ENCODE data around the gene SLC4A1AP.
A peak's percentile ranks its signal among the peaks of the same experiment; 100 is the strongest.

Gene SLC4A1AP

GRCh38 chr2:27720004-27720551 lies 56.4 kb downstream of the SLC4A1AP start:
- peak; percentile 34 to 57 for DNase-seq (ENCODE audit: low read depth in 2 of 2)

DNA sequence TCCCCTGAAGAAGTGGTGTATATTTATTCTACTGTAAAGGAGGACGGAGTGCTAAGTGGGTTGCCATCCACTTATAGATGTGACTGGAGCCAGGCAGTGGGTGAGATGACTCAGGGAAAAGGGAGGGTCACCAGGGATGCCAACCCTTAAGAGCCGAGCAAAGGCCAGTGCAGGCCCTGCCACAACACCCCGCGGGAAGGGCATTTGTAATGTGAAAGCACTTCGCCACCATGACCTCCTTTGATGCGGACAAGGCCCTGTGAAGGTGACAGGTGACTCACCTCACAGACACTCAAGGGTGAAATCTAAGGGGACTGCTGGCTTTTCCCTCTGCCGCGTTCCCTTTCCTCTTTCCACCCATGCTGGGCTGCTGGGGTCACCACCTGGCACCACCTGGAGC lies 57.6 kb downstream of the SLC4A1AP start:
- DNase-seq (ENCODE audit: low read depth in 2 of 2) = no peak

DNA sequence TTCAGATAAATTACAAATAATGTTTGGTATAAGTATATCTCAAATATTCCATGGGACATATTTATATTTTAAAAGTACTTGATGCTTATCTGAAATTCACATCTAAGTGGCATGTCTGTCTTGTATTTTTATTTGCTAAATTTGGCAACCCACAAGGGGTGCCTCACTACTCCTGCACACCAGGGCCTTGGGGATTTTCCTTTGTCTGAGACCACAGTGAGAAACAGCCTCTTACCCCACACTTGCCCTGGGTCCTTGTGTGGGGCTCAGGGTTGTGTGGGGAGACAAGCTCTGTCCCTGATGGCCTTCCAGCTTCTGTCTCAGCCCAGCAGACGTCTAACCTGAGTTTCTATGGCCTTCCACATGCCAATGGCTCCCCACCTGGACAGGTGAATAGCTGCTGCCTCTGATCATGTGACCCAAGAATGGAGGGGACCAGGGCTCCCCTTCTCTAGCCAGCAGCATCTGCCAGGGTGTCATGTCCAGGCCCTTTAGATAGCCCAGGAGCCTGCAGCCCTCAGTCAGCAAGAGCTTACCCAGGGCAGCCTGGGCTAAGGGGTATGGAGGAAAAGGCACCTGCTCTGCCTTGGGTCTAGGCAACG lies 58.3 kb downstream of the SLC4A1AP start:
- no peak for DNase-seq (ENCODE audit: low read depth in 2 of 2)

DNA sequence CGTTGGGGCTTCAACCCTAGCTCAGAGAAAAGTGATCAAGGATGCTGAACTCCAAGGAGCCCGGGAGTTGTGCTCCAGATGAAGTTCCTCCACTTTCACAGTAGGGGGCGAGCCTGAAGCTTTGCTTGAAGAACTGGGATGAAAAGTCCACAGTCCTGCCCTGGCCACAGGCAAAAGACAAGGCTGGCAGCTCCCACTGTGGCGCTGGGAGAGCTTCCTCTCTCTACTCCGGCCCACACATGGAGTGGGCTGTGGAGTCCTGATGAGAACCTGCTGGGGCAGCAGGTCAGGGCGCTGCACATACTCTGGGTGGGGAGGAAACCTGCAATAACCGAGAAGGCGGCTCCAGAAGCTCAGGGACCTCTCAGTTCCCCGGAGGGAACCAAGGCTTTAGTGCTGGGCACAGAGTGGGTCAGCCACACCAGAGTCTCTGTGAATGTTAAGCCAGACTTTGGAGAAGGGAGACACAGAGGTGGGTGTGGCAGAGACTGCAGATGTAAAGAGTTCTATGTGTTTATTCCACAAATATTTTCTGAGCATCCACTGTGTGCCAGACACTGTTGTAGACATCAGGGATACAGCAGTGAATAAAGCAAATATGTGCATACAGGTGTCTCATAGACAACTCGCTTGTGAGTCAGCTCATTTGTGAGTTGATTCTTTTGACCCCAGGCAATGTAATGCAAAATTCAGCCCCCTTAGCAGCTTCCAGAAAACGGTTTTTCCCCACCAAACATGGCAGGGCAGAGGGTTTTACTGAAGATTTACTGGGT lies 59.9 kb downstream of the SLC4A1AP start:
- DNase-seq (ENCODE audit: low read depth in 2 of 2) = no peak

DNA sequence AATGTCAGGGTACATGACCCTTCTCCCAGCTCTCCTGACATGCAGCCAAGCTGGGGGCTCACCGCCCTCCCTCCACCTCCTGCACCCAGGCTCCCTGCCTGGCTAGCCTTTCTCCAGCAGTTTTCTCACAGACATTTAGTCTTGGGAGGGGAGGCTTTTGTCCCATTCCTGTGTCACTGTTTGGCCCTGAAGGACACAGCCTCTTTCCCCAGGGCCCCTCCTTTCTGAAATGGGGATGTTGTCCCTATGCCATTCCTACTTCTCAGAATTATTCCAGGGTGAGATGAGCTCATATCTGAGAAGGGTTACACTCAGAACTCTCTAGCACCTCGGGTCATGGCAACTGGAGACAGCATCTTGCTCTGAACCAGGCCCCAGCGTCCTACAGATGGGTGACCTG lies 60.5 kb downstream of the SLC4A1AP start:
- no peak for DNase-seq (ENCODE audit: low read depth in 2 of 2)

GRCh38 chr2:27724905-27725701 lies 61.4 kb downstream of the SLC4A1AP start:
- DNase-seq (ENCODE audit: low read depth in 2 of 2) = no peak

- no peak for DNase-seq (ENCODE audit: low read depth in 2 of 2)
These were observed 63.6 kb downstream of the SLC4A1AP start for GRCh38 chr2:27727257-27727656.

DNA sequence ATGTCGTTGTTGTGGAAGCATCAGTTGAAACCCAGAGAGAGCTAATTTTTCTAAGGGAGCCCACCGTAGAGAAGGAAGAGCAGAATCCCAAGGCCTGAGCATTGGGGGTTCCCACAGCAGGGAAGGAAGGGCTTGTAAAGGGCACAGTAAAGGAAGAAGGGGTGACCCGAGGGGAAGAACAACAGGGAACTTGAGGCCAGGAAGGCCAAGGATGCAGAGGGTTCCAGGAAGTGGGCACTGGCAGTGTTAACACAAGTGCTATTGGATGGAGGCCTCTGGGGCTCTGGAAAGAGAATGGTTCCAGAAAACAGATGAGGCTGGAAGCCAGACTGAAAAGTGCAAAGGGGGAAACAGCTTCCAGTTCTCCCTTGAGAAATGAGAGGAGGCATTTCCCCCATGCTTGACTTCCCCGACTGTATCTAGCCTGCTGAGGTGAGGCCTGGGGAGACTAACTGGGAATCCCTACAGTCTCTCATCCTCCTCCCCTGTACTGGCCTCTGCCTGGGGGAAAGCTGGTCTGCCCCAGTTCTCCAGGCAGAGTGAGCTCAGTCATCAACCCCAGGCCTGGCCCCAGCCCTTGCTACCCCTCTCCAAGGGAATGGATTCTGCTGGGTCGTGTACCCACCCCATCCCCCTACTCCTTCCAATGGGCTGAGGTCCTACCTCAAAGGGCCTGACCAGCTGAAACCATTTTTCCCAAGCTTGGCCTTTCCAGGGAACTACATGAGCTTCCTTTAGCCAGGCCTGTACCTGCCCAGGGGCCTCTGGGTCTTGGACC lies 64.6 kb downstream of the SLC4A1AP start:
- DNase-seq (ENCODE audit: low read depth in 2 of 2) = no peak

DNA sequence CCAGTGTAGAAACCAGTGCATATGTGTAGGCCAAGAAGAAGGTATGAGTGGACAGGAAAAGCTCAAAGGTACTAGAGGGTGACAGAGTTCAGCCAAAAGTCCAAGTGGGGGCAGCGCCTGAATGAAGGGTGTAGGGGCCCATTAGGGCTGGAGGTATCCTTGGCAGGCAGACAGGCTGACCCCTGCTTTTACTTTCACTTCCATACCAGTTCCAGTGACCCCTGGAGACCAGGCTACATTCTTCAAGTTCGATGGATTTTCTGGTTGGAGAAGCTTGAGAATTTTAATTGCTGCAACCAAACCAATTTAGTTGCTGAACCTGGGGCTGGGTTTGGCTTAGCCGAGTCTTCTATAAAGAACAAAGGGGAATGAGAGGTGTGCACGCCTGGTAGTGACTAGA lies 65.5 kb downstream of the SLC4A1AP start:
- no peak for DNase-seq (ENCODE audit: low read depth in 2 of 2)

- no peak for DNase-seq (ENCODE audit: low read depth in 2 of 2)
These were observed 65.9 kb downstream of the SLC4A1AP start for GRCh38 chr2:27729614-27730013.

DNA sequence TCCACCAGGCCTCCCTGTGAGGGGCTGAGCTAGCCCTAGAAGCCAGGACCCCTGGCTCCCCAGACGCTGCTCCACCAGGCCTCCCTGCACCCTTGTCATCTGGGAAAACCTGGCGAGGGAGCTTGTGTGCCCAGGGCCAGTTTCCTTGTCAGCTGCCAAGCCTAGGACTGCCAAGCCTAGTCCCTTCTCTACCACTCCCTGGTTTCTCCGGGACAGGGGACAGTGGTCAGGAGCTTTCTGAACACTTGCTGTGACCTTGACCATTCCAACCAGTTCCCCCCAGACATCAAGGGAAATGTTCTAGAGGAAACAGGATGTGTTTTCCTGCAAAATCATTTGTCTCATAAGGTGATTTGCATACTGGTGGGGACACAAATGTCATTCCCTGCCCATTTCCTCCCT lies 66.6 kb downstream of the SLC4A1AP start:
- DNase-seq (ENCODE audit: low read depth in 2 of 2) = no peak

GRCh38 chr2:27730980-27731691 lies 67.4 kb downstream of the SLC4A1AP start:
- no peak for DNase-seq (ENCODE audit: low read depth in 2 of 2)

DNA sequence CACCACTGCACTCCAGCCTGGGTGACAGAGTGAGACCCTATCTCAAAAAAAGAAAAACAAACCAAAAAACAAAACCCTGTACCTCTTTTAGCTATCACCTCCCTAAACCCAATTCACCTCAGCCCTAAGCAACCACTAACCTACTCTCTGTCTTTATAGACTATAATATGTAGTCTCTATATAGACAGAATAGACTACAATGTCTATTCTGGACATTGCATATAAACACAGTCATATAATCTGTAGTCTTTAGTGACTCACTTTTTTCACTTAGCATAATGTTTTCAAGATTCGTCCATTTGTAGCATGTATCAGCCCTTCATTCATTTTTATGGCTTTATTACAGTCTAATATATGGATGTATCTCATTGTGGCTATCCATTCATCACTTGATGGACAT lies 70.6 kb downstream of the SLC4A1AP start:
- DNase-seq (ENCODE audit: low read depth in 2 of 2) = no peak

GRCh38 chr2:27735263-27735904 lies 71.7 kb downstream of the SLC4A1AP start:
- peak; percentile 66 to 69 for DNase-seq (ENCODE audit: low read depth in 2 of 2)

GRCh38 chr2:27736031-27736889 lies 72.6 kb downstream of the SLC4A1AP start:
- no peak for DNase-seq (ENCODE audit: low read depth in 2 of 2)

DNA sequence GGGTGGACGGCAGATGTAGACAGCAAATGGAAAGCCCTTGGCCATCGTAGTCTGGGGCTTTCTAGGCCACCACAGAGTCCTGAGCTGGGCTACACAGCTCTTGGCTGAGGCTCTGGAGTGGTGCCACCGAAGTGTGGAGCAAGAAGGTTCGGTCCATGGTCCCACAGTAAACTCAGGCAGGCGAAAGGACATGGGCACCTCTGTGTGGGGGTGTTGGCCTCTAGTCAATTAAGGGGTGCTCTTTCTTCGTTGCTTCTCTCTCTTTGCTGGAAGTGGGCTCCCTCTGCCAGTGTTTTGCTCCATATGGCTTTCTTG lies 73.2 kb downstream of the SLC4A1AP start:
- no peak for DNase-seq (ENCODE audit: low read depth in 2 of 2)

DNA sequence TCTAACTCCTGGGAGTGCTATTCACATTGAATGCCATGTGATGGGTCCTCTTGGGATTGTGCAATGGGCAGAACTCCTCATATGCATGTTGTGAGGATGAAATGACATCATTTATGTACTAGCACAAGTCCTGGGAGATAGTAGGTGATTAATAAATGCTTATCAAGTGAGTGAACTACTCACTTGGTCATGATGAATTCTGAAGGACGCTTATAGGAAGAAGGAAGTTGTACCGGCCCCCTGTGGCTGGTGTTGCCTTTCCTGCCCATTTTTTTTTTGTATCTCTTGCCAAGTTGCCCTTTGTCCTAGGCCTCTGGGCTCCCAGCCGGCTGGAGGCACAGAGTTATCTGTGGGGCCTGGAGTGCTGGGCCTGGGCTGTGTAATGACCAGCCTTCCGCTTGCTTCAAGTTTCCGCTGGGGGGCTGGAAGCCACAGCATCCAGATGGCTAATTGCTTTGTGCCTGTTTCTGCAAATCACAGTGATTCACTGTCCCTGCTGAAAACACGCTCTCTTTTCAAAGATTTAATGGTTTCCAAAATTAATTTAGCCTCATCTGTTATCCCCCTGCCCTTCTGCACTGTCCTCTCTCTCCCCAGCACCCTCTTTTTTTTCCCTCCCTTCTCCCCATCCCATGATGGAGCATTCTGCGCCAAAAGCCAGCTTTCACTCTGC lies 74.1 kb downstream of the SLC4A1AP start:
- DNase-seq (ENCODE audit: low read depth in 2 of 2) = no peak

DNA sequence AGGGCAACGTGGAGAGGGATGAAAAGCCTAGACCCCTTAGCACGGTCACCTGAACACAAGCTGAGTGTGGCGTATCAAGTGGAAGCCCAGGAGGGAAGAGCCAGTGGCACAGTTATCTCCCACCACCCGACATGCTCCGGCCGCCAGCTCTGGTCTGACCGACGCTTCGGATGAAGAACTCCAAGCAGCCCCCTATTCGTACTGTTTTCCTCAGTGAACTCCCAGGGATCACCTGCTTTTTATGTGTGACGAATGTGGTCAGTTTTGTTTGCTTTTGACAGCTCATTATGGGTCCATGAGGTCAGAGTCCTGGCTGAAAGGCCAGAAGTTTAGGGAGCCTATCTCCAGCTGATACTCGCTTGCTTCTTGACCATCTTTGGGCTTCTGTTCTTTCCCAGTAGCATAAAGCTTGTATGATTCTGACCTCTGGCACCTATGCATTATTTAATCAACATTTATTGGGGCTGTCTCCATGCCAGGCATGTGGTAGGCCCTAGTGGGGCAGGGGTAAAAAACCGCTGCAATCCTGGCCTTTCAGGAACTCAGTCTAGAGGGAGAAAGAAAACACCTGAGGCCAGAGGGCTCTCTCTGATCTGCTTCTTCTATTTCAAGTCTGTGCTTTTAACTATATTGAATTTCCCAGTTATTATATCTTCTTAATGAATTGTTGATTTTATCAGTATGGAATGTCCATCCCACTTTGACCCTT lies 74.8 kb downstream of the SLC4A1AP start:
- DNase-seq (ENCODE audit: low read depth in 2 of 2) = no peak

DNA sequence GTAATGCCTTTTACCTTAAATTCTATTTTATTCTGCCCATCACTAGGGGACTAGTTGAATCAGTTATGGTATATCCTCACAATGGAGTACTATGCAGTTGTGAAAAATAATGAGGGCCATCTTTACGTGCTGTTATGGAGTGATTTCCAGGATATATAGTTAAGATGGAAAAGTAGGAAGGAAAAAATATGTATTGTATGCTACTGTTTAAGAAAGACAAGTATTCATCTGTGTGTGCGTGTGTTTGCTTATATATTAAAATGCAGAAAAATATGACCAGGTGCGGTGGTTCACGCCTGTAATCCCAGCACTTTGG lies 75.3 kb downstream of the SLC4A1AP start:
- DNase-seq (ENCODE audit: low read depth in 2 of 2) = no peak
